DOHH2 (cell line): ENCODE measurements around the gene GDAP2.

Experiments used
- CTCF ChIP-seq: fragments of 200-600 bp; sonication (generic); IDR thresholded peaks from one replicate; pipeline ENCODE4 v1.5.1; 2014; ENCODE audit warnings: antibody characterized with exemption, mild to moderate bottlenecking, low read depth, low read length; ENCODE audit not compliant: poor library complexity, severe bottlenecking
- EZH2phosphoT487 ChIP-seq: fragments of 200-600 bp; sonication (generic); IDR thresholded peaks from 2 replicates; pipeline ENCODE4 v1.6.1; 2017; ENCODE audit warnings: borderline replicate concordance, mild to moderate bottlenecking, antibody characterized with exemption, low read length, moderate library complexity, mixed read lengths

DNA sequence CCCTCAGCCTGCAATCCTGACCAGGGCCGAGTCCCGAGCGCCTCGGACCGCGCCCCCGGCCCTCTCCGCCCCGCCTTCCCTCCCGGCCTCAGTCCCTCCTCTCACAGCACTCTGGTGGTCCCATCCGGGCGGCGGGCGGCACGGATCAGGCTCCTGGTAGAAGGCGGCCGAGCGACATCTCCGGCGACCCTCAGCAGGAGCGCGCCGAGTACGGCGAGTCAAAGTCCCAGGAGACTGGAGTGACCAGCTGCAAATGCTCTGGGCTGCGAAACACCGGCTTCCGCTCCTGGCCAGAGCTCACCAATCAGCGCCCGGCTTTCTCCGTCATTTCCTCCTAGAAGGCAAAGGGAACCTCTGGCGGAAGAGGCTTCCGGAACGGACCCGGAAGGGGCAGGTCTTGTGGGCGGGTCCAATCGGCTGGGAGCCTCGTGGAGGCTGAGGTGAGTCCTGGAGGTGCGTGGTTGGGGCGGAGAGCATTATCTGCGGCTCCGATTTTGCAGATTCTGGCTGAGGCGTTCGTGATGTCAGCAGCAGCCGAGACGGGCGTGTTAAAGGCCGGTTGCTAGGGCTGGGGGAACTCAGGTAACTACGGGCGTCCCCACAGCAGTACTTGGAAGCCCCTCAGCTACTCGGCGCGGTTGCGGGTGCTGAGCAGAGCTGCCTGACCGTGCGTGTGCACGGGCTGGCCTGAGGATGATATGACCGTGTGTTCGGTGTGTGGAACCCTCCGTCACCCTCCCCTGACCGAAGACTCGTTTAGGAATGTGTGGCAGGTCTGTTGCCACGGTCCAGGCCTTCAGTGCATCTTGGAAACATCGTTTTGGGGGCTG, at the start of gene GDAP2, which contains the start of gene WDR3:
- TF ChIP-seq CTCF: no peak
- TF ChIP-seq EZH2phosphoT487: no peak
